HG03064 (cell line): ENCODE data around the gene GEMIN2.
"Not testable (repeated sequence)": the region's sequence is repeated elsewhere in the genome, so short reads cannot be mapped to it uniquely, and the experiment has no call there.

Source experiments
- ATAC-seq: cut with Tn5 transposase; IDR thresholded peaks from one replicate; pipeline ENCODE4 v1.9.1; 2021; ENCODE audit warnings: low read depth; ENCODE audit not compliant: unreplicated experiment

The GEMIN2 gene

GRCh38 chr14:39175445-39176262, 61.5 kb downstream of the GEMIN2 start:
- peak; percentile 16 for ATAC-seq

- no peak for ATAC-seq
Observed at GRCh38 chr14:39176263-39177167, 62.4 kb downstream of the GEMIN2 start.

DNA sequence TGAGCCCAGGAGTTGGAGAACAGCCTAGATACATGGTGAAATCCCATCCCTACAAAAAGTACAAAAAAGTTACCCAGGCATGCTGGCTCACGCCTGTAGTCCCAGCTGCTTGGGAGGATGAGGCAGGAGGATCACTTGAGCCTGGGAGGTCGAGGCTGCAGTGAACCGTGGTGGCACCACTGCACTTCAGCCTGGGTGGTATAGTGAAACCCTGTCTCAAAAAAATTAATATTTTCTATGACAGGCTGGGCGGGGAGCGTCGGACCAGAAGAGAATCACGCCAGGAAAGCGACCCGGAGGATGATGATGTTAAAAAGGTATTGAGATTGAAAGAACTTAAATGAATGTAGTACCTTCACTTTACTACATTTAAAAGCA, 63.0 kb downstream of the GEMIN2 start:
- ATAC-seq, result no peak

GRCh38 chr14:39179042-39179441, 64.9 kb downstream of the GEMIN2 start:
- ATAC-seq, result no peak

DNA sequence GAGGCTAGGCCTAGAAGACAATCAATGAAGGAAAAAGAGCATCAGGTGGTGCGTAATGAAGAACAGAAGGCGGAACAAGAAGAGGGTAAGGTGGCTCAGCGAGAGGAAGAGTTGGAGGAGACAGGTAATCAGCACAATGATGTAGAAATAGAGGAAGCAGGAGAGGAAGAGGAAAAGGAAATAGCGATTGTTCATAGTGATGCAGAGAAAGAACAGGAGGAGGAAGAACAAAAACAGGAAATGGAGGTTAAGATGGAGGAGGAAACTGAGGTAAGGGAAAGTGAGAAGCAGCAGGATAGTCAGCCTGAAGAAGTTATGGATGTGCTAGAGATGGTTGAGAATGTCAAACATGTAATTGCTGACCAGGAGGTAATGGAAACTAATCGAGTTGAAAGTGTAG, 66.4 kb downstream of the GEMIN2 start:
- no peak for ATAC-seq

DNA sequence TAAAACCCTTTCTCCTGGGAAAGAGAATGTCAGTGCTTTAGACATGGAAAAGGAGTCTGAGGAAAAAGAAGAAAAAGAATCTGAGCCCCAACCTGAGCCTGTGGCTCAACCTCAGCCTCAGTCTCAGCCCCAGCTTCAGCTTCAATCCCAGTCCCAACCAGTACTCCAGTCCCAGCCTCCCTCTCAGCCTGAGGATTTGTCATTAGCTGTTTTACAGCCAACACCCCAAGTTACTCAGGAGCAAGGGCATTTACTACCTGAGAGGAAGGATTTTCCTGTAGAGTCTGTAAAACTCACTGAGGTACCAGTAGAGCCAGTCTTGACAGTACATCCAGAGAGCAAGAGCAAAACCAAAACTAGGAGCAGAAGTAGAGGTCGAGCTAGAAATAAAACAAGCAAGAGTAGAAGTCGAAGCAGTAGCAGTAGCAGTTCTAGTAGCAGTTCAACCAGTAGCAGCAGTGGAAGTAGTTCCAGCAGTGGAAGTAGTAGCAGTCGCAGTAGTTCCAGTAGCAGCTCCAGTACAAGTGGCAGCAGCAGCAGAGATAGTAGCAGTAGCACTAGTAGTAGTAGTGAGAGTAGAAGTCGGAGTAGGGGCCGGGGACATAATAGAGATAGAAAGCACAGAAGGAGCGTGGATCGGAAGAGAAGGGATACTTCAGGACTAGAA, 67.0 kb downstream of the GEMIN2 start:
- ATAC-seq, result no peak

GRCh38 chr14:39181693-39182047, 67.5 kb downstream of the GEMIN2 start:
- no peak for ATAC-seq

GRCh38 chr14:39182770-39183684, 68.9 kb downstream of the GEMIN2 start:
- ATAC-seq, result no peak

- not testable (repeated sequence) for ATAC-seq
Observed at GRCh38 chr14:39183685-39184003, 69.5 kb downstream of the GEMIN2 start.

GRCh38 chr14:39184628-39185255, 70.6 kb downstream of the GEMIN2 start:
- no peak for ATAC-seq

DNA sequence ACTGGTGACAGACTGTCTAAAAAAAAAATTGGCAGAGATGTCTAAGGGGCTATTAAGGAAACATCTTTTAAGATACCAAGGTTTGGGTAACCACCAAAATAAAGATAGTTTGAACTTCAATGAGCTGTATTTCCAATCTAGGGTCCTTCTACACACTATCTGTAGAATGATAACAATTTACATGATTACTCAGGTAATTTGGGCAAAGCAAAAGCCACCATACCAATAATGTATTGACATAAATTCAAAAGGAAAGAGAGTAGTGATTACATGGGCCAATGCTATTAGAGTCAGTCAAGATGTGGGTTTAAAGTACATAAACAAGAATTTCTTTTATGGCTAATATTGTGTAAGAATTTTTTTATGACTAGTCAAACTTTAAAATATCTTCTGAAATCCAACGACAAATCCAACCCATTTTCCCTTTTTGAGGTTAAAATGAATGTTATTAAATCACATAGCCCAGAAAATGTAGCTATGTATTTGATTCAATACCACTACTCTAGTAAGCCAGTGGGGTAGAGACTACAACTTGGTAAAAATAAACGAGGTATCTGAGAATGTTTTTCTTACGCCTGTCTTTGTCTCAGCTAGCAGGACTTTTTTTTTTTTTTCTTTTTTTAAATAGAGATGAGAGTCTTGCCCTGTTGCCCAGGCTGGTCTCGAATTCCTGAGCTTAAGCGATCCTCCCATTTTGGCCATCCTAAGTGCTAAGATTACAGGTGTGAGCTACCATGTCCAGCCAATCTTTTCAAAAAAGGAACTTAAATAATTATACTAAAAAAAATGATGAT, 71.3 kb downstream of the GEMIN2 start:
- ATAC-seq, result no peak
